CD4-positive, alpha-beta T cell treated with Interleukin-2 at 100 ng/mL for 4 hours (primary cell): ENCODE results near the gene OPRL1.

Experiments used
- DNase-seq: peaks from one replicate; pipeline ENCODE4 v3.0.0-alpha.2; 2020; ENCODE audit warnings: low spot score

Gene OPRL1

DNA sequence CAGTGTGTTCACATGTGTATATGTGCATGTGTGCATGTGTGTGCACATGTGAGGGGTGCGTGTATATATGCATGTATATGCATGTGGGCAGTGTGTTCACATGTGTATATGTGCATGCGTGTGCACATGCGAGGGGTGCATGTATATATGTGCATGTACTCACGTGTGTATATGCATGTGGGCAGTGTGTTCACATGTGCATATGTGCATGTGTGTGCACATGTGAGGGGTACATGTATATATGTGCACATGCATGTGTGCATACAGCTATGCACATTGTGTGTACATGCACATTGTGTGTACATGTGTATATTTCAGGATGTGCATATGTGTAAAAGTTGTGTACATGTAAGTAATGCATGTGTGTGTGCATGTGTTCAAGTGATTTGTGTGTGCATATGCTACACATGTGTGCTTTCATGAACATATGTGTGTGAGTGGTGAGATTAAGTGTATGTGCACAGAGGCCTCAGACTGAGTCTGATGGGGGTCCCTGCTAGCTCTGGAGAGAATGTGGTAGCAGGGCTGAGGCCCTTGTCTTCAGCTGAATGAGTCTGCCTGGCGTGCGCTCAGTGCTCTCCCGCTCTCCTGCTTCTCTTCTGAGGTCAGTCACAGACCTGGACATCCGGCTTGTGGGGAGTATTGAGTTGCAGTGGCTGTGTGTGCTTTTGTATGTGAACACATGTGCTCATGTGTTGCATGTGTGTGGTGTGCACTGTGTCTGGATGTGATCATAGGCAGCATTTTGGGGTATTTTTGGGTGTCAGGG lies 64.4 kb downstream of the OPRL1 start:
- DNase-seq: no peak

GRCh38 chr20:64145458-64146300 lies 65.8 kb downstream of the OPRL1 start:
- DNase-seq: no peak

GRCh38 chr20:64146301-64146935 lies 66.5 kb downstream of the OPRL1 start:
- DNase-seq: no peak

GRCh38 chr20:64146936-64147477 lies 67.1 kb downstream of the OPRL1 start:
- DNase-seq: no peak

- no peak for DNase-seq
Observed at GRCh38 chr20:64148581-64148980, 68.7 kb downstream of the OPRL1 start.

- DNase-seq: no peak
Observed at GRCh38 chr20:64149141-64149540, 69.3 kb downstream of the OPRL1 start.

DNA sequence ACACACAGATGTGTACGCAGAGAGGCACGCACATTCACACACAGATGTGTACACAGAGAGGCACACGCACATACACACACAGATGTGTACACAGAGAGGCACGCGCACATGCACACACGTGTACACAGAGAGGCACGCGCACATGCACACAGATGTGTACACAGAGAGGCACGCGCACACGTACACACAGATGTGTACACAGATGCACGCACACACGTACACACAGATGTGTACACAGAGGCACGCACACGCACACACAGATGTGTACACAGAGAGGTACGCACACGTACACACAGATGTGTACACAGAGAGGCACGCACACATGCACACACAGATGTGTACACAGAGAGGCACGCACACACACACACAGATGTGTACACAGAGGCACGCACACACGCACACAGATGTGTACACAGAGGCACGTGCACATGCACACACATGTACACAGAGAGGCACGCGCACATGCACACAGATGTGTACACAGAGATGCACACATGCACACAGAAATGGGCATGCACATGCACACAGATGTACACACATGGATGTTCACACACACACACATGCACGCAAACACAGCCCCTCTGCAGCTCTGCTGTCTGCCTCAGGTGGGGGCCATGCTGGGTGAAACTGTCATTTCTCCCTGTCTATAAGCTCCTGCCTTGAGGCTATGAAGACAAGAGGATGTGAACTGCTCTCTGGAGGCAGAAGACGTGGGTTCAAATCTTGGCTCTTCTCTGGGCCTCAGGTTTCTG lies 70.1 kb downstream of the OPRL1 start:
- DNase-seq: no peak
